Right forelimb (tissue), 1 donor: Measurements from ENCODE around the gene TMEM106B.

Source experiments
- DNase-seq: peaks from one replicate; pipeline ENCODE4 v3.0.0-alpha.2; 2018

The TMEM106B gene

DNA sequence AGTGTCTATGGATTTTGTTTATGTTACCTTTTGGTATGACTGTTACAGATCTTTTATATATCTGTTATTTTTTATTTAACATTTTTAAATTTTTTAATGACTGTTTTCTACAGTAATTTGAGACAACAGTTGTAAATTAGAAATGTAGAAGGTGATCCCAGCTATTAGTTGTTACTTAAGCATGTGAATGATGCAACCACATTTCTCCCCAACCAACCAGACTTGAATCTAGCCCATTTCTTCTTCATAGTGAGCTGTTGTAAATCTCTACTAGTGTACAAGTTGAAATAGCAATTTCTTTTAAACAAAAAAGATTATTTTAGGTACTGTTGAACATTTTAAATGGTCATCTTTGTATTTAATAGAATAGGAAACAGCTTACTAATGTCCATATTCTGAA is 18.0 kb downstream of the TMEM106B start:
- DNase-seq: no peak

DNA sequence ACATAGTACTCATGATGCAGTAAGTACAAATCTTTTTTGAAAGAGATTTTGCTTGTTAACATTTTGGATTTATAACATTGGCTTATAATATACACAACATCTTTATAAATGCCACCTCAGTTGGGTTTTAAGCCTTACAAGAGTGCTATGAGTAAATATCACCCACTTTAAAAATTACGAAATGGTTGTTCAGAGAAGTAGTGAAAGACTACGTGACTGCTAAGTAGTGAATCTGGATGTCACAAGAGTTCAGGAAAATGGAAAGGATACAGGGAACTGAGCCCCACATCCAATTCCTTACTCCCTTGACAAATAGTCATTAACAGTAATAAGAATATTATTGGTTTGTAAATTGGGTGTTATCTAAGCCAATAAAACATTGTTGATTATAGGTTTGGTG is 20.0 kb downstream of the TMEM106B start:
- no peak for DNase-seq

DNA sequence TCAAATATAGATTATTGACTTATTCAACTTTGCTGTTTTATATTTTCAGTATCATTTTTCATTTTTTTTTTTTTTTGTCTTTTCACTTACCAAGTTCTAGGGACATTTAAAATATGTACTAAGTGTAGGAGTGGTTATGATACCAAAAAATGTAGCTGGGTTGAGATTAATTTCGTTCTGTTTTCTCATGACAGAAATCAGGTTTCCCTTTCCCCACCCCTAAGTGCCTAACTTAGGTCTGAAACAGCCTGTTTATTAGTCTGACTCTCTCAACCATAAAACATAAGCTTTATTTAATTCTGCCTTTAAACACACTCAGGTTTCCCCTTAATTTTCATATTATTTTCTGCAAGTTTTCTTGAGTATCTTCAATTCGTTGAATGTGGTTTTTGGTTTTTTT is 22.1 kb downstream of the TMEM106B start:
- no peak for DNase-seq

DNA sequence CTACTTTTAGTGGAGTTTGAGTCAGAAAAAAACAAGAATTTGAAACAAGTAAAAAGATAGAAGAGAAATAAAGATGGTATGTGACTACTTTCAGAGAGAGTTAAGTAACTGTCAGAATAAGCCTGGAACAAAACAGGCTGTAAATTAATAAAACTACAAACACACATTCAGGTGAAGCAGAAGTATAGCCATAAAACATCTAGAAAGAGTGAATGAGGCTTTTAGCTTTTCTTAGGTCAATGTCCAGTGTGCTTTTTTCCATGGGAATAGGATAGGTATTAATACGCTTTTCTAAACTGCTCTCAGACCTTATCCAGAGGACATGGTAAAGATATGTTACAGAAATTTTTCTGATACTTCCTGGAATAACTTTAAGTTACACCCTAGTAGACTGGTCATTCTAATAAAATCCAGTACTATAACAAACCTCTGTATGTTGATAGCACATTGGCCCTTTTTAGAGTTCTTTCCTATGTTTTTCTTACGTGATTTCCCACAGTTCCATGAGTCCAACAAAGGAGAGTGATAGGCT is 23.3 kb downstream of the TMEM106B start:
- no peak for DNase-seq

DNA sequence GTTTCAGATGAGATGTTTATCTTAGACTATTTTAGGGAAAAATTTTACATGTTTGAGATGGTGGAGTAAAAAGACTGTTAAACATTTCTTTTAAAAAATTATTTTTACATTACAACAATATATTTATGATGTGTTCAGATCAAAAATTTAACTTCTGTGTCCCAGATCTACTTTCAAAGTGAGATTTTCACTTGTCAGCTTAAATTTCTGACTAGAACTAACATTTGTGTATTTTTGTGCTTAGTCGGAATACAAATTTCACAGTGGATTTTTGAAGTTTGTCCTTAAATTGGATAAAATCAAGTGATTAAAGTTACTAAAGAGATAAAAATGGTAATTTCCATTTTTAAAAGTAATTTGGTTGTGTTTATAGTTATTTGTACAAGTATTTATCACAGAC is 24.9 kb downstream of the TMEM106B start:
- DNase-seq: no peak

DNA sequence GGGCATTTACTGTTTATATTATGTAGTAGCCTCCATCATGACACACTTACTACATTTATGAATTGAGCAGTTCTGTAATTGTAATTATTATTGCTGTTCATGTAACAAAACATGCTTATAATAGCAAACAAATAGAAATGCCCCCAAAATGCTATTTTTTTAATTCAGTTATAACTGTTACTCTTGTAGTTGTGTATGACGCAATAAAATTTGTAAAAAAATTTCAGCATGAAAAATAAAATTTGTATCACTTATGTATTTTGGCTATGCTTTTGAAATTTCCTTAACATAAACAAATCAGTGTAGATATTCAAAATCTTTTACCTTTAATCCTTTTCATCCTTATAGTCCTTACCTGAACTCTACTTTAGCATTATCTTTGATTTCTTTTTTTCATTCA is 25.9 kb downstream of the TMEM106B start:
- DNase-seq: no peak

DNA sequence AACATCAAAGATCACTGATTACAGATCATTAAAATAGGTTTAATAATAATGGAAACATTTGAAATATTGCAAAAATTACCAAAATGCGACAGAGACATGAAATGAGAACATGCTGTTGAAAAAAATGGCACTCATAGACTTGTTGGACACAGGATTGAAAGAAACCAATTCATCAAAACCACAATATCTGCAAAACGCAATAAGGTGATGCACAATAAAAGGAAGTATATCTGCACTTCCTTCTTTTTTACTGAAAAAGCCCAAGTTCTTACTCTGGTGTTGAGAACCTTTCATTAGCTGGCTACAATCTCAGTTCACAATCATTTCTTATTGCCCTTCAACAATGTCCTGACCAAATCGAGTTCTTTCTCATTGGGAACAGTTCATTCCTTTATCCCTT is 28.7 kb downstream of the TMEM106B start:
- no peak for DNase-seq

DNA sequence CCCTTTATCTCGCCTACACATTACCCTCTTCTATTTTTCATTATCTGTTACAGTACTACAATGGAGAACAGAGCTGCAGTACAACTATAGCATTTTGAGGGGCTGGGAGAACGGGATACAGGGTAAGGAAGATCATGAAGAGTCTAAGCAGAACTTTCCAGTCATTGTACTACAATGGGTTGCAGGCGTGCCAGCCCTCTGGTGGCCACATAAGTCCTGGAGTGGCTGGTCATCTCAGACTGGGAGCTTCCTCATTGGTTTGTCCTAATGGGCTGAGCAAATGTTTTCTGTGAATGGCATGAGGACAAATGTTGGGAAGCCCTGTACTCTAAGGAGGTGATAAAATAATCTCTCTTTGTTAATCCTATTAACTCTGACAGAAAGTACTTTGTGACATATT is 33.0 kb downstream of the TMEM106B start:
- no peak for DNase-seq

DNA sequence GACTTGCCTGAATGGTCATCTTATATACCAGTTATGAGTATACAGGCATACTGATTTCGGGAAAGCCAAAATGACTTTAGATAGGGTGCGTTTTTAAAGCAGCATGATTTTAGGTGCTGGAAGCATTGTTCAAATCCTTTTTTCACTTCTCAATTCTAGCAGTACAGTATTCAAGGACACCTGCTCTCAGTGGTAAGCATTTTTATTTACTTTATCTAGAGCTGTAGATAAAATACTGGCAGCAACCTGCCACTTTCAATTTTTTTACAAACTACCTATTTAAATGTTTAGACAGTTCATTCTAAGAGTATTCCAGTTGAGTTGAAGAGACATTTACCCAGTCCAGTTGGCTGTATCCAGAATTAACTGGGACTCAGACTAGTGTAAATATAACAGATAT is 33.6 kb downstream of the TMEM106B start:
- DNase-seq: no peak

DNA sequence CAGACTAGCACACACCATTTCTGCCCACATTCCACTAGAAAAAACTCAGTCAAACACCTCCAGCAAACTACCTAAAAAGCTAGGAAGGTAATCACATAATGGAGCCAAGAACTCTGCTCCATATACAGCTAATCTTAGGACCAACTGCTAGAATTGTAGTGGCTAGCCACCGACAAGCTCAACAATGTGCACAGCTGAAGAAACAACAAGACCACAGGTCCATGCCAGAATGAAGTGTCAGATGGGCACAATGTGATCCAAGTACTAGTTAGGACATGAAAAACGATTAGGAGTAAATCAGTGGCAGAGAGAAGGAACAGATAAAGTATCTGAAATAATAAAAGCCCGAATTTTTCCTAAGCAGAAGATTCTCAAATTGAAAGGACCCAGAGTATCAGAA is 38.6 kb downstream of the TMEM106B start:
- no peak for DNase-seq

DNA sequence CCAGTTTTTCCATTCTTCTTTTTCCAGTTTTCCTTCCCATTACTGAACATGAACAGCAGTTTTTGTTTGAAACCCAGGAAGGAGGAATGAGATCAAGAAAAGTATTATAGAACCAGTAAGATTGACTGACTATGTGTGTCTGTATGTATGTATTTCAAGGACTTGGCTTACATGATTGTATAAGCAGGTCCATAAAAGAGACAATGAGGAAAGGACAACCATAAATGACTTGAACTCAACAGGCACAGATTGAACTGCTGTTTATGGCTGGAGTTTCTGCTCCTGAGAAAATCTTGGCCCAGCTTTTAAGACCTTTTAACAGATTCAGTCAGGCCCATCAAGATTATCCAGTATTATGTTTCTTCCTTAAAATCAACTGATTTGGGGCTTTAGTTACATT is 39.1 kb downstream of the TMEM106B start:
- no peak for DNase-seq

DNA sequence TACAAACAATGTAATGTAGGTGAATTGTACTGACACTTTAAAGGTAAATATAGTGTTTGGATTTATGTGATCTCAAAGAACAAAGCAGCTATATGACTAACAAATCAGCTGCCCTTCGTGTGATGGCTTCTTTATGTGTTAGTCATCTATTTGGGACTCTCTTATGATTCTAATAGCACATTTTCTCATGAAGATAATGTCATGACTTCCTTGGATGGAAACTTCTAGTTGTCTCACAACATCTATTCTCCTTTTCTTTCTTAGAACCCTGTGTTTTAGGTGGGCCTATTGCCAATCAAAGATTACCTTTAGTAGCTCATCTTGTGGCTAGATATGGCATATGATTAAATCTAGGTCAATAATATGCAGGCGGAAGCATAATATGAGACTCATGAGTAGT is 45.0 kb downstream of the TMEM106B start:
- DNase-seq: no peak

DNA sequence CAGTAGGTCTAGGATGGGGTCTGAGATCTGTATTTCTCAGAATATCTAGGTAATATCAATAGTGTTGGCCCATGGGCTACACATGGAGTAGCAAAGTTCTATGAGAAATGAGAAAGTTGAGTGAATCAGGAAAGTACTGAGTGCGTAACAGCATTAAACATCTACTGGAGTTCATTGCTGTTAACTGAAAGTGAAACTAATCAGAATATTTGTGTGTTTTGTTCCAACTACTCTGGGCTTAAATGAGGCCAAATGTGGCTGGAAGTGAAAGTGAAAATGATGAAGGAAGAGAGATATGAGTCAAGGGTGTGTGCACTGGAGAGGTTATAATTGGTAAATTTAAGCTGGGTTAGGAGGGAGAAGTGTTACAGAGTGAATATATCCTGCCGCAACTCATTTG is 46.5 kb downstream of the TMEM106B start:
- DNase-seq: no peak

DNA sequence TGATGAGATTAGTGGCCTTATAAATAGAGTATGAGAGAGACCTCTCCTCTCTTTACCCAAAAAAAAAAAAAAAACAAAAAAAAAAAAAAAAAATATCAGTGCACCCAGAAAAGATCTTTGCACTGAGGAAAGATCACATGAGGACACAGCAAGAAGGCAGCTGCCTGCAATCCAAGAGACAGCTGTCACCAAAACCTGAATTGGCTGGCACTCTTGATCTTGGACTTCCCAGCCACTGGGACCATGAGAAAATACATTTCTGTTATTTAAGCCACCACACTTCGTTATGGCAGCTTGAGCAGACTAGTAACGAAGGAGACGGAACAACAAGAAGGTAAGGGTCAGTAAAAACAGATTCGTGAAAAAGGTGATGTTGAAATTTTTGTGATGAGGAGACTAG is 47.0 kb downstream of the TMEM106B start:
- no peak for DNase-seq

DNA sequence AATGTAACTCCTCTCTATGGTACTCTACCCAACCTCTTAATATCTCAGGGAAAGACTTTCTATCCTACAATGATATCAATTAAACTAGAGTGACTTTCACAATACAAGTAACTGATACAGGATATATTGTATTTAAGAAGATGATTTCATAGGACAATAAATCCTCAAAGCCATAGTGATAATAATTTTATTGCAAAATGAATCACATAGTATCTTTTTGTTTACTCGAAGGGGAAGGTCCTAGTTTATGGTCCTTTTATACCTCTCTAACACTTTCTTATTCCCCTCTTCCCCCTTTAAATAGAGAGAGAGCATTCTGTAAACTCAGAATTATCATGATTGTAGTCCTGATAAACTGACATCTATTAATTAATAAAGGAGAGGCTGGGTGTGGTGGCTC is 56.4 kb downstream of the TMEM106B start:
- DNase-seq: no peak

DNA sequence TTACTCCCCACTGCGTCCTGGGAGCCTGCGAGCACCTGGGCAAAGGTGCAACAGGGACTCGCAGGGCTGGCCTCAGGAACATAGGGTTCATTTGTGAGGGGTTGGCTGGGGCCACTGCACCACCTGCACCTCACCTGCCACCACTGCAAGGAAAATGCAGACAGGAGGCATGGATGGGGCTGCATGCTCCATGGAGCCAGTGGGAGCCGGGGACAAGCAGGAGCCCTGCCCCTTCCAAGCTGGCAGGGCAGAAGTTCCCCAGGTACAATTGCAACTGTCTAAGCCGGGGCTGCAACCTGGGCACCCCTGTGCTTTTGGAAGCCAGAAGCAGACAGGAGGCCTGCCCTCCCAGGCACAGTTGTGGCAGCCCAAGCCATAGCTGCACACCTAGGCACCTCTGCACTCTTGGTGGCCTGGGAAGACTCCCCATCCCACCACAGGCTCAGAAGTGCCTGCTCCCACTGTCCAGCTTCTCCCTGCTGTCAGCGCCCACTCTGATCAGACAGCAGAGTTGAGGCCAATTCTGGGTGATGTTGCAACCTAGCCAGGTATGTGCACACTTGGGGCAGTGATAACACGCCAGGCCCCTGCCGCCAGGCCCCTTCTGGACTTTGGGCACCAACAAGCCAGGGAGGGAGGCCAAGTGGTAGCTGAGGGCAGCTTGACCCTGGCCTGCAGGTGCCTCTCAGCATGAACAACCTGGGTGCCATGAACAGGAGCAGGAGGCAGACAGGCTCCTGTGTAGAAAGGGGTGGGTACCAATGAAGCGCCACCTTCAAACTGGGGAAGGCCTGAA is 58.2 kb downstream of the TMEM106B start:
- DNase-seq: no peak

DNA sequence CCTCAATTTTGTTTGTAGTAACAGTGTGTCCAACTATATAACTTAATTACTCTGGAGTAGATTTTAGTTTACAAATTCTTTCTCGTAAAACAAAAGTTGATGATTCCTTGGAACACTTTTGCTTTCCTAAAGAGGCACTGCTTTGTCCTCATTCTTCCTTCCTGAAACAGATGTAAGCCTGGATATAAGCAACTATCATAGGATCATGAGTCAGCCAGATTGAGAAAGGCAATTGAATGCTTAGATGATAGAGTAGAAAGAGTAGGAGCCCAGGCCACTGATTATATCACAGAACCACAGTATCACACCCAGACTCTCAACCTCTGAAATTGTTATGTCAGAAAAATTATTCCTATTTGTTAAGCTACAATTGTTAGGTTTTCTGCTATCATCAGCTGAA is 69.9 kb downstream of the TMEM106B start:
- no peak for DNase-seq

DNA sequence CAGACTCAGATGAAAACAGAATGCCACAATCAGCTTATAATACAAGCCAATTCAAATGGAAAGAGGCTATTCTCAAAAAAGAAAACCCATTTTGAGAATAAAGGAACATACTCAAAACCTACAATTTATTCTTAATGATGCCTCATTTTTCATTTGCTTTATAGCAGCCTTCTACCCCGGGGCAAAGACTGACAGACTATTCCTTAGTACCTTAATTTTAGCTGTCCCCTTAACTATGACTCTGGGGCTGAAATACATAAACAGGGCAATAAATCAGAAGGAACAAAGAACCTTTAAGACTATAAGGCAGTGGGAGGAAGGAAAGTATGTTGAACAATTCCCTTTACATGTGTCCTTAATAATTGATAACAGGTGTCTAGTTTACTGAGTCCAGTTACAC is 76.8 kb downstream of the TMEM106B start:
- DNase-seq: no peak

DNA sequence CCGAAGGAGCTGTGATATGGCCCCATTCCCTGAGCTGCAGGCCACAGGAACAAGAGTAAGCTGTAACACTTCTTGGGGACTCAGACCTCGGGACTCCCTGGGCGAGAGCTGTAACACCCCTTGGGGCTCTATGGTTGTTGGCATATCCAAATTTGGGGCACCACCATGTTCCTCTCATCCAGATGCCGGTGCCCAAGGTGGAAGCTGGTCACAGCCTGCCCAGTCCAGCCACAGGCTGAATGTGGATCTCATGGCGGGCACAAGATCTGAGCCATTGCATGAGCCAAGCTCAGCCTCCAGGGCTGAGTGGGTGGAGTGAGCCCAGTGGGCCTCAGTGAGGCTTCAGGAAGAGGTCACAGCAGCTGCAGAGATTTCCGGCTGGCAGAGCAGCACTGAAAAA is 78.9 kb downstream of the TMEM106B start:
- DNase-seq: no peak

DNA sequence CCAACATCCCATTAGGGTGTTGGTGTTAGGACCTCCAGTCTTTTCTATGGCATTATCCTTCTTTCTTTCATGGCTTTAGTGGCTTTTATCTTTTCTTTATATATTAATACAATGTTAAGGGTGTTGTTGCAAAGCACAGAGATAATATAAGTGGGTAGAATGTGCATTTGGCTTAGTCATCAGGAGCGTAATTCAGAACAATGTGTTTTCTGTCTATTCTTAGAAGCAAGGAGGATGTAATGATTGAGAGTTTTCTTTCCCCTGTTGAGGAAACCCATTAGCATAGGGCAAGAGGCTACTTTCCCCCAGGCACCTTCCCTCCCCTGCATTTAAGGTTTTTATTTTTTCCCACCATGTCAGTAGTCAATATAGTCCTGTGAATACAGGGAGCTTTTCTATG is 79.7 kb downstream of the TMEM106B start:
- DNase-seq: no peak

DNA sequence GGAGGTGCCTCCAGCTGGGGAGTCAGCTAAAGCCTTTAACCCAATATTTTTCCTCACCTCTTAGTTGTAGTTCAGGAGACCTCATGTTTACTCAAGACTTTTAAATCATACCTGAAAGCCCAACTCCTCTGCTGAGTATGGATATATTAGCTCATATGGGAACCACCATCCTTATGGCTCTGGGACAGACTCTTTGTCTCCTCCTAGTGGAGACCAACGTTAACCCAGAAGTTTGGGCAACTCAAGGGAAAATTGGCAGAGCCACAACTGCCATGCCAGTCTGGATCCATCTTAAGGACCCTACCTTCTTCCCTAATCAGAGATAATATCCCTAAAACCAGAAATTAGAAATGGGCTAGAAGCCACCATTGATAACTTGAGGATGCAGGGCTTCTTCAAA is 80.8 kb downstream of the TMEM106B start:
- DNase-seq: no peak
